Activated CD4-positive, alpha-beta T cell treated with anti-CD3 and anti-CD28 coated beads for 4 hours (primary cell): Measurements from ENCODE around the gene MUC4.
"Not testable (repeated sequence)": the region's sequence is repeated elsewhere in the genome, so short reads cannot be mapped to it uniquely, and the experiment has no call there.

Experiments used
- DNase-seq, 2 donors: peaks; one replicate each; pipeline ENCODE4 v3.0.0-alpha.2; 2020

The MUC4 gene

GRCh38 chr3:195834675-195835583, 23.2 kb upstream of the MUC4 start:
- no peak for DNase-seq

- no peak for DNase-seq
These were observed 18.1 kb upstream of the MUC4 start for GRCh38 chr3:195829897-195830254.

GRCh38 chr3:195828762-195829161, 17.0 kb upstream of the MUC4 start:
- DNase-seq = no peak

GRCh38 chr3:195825857-195826804, 14.4 kb upstream of the MUC4 start:
- no peak for DNase-seq

- no peak for DNase-seq
These were observed 13.5 kb upstream of the MUC4 start for GRCh38 chr3:195825191-195825588.

- not testable (repeated sequence) for DNase-seq
These were observed 12.9 kb upstream of the MUC4 start for GRCh38 chr3:195824425-195825190.

GRCh38 chr3:195823999-195824398, 12.3 kb upstream of the MUC4 start:
- DNase-seq = no peak

- no peak for DNase-seq
These were observed 11.6 kb upstream of the MUC4 start for GRCh38 chr3:195823280-195823679.

GRCh38 chr3:195822131-195822696, 10.5 kb upstream of the MUC4 start:
- no peak for DNase-seq

GRCh38 chr3:195821403-195822130, 9.8 kb upstream of the MUC4 start:
- DNase-seq = no peak

- no peak for DNase-seq
These were observed 9.2 kb upstream of the MUC4 start for GRCh38 chr3:195820901-195821300.

GRCh38 chr3:195820186-195820585, 8.5 kb upstream of the MUC4 start:
- DNase-seq = no peak

GRCh38 chr3:195818301-195818700, 6.6 kb upstream of the MUC4 start:
- no peak for DNase-seq

GRCh38 chr3:195817578-195818135, 5.9 kb upstream of the MUC4 start:
- no peak for DNase-seq

- DNase-seq = not testable (repeated sequence)
These were observed 4.7 kb upstream of the MUC4 start for GRCh38 chr3:195816276-195816913.

- DNase-seq = no peak
These were observed 3.5 kb upstream of the MUC4 start for GRCh38 chr3:195815169-195815771.

GRCh38 chr3:195813916-195814640, 2.3 kb upstream of the MUC4 start:
- DNase-seq = no peak

- no peak for DNase-seq
These were observed 637 bp upstream of the MUC4 start for GRCh38 chr3:195812366-195812765.

- no peak for DNase-seq
These were observed 1.3 kb downstream of the MUC4 start for GRCh38 chr3:195810455-195810845.
